Measurements from ENCODE around the gene PLEKHN1. TPM values are rescaled to one million over a fixed set of nuclear protein-coding genes. Genes with fewer than 3 reads are reported as not detected.
A peak's percentile ranks its signal among the peaks of the same experiment; 100 is the strongest.
"Not testable (repeated sequence)": the region's sequence is repeated elsewhere in the genome, so short reads cannot be mapped to it uniquely, and the experiment has no call there.

Gene PLEKHN1
- total RNA-seq, 1 experiment from 2014 or later, result 0.60 TPM

- no peak for DNase-seq (ENCODE audit: low read depth)
Observed at GRCh38 chr1:942411-942821, 23.9 kb upstream of the PLEKHN1 start.

DNA sequence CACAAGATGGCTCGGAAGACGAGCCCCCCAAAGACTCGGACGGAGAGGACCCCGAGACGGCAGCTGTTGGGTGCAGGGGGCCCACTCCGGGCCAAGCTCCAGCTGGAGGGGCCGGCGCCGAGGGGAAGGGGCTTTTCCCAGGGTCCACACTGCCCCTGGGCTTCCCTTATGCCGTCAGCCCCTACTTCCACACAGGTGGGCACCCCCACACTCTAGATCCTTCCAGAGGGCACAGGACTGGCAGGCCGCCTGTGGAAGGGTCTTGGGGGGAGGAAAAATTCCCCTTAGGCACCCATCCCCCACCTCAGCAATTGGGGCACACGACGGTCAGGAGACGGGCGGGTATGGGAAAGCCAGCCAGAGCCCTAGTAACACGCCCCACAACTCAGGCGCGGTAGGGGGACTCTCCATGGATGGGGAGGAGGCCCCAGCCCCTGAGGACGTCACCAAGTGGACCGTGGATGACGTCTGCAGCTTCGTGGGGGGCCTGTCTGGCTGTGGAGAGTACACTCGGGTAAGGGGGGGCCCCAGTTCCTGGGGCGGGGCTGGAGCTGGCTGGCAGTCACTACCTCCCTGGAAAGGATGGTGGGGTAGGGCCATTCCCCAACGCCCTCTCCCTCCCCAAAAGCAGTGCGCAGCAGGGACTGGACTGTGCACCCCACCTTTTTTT is 23.3 kb upstream of the PLEKHN1 start:
- no peak for DNase-seq (ENCODE audit: low read depth)

GRCh38 chr1:943545-944340 is 22.5 kb upstream of the PLEKHN1 start:
- no peak for DNase-seq (ENCODE audit: low read depth)

- DNase-seq (ENCODE audit: low read depth), result no peak
Observed at GRCh38 chr1:944341-945325, 21.6 kb upstream of the PLEKHN1 start.

- DNase-seq (ENCODE audit: low read depth), result no peak
Observed at GRCh38 chr1:945688-946556, 20.4 kb upstream of the PLEKHN1 start.

DNA sequence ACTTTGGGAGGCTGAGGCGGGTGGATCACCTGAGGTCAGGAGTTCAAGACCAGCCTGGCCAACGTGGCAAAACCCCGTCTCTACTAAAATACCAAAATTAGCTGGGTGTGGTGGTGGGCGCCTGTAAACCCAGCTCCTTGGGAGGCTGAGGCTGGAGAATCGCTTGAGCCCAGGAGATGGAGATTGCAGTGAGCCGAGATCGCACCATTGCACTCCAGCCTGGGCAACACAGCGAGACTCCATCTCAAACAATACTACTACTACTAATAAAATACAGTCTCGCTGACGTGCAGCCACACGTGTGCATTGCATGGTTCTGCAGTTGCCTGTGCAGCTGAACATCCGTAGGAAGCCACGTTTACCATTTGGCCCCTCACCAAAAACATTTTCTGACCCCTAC is 19.5 kb upstream of the PLEKHN1 start:
- DNase-seq (ENCODE audit: low read depth), result not testable (repeated sequence)

- no peak for DNase-seq (ENCODE audit: low read depth)
Observed at GRCh38 chr1:947958-948357, 18.3 kb upstream of the PLEKHN1 start.

- DNase-seq (ENCODE audit: low read depth), result no peak
Observed at GRCh38 chr1:950268-950667, 16.0 kb upstream of the PLEKHN1 start.

- no peak for DNase-seq (ENCODE audit: low read depth)
Observed at GRCh38 chr1:950881-951280, 15.4 kb upstream of the PLEKHN1 start.

- peak; percentile 34 for DNase-seq (ENCODE audit: low read depth)
Observed at GRCh38 chr1:951364-951763, 14.9 kb upstream of the PLEKHN1 start.

DNA sequence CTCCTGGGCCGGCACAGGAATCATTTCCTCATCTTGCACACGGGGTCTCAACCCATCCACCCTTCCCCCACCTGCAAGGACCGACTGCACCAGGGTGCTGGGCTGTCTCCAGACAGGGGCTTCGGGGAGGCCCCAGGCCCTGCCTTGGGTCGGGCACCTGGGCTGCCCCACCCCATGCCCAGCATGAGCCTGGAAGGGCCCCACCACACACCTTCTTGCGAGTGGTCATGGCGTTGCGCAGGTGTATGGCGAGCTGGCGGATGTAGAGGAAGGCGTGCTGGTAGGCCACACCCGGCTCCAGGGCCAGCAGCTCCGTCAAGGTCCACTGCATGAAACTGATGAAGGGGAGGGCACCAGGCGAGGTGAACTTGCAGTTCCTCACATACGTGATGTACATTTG is 14.1 kb upstream of the PLEKHN1 start:
- DNase-seq (ENCODE audit: low read depth), result no peak

GRCh38 chr1:952603-953002 is 13.7 kb upstream of the PLEKHN1 start:
- no peak for DNase-seq (ENCODE audit: low read depth)

GRCh38 chr1:953524-954320 is 12.6 kb upstream of the PLEKHN1 start:
- DNase-seq (ENCODE audit: low read depth), result no peak

DNA sequence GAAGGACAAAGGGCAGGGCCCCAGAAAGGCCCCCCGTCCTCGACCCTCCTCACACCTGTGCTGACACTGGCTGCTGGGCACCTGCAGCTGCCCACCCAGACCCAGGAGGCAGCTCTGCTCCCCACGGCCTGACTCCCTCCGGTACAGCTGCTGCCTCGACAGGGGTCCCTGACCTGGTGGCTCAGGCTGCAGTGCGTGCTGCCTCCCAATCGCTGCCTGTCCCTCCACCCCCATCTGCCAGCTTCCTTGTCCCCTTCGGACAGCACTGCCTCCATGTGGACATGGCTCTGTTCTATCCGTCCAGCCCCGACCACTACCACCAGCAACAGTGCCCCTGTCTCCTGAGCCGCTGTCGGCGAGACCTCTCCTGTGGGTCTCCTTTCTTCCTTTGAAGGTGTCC is 11.4 kb upstream of the PLEKHN1 start:
- no peak for DNase-seq (ENCODE audit: low read depth)

GRCh38 chr1:955474-955873 is 10.8 kb upstream of the PLEKHN1 start:
- no peak for DNase-seq (ENCODE audit: low read depth)

- no peak for DNase-seq (ENCODE audit: low read depth)
Observed at GRCh38 chr1:956636-957035, 9.6 kb upstream of the PLEKHN1 start.

- peak; percentile 84 for DNase-seq (ENCODE audit: low read depth)
Observed at GRCh38 chr1:958823-959730, 7.2 kb upstream of the PLEKHN1 start, which contains the start of gene NOC2L. Gene NOC2L, minus strand, starts transcription at chr1:959256. Its CDS starts 16 bp downstream, at chr1:959240.

DNA sequence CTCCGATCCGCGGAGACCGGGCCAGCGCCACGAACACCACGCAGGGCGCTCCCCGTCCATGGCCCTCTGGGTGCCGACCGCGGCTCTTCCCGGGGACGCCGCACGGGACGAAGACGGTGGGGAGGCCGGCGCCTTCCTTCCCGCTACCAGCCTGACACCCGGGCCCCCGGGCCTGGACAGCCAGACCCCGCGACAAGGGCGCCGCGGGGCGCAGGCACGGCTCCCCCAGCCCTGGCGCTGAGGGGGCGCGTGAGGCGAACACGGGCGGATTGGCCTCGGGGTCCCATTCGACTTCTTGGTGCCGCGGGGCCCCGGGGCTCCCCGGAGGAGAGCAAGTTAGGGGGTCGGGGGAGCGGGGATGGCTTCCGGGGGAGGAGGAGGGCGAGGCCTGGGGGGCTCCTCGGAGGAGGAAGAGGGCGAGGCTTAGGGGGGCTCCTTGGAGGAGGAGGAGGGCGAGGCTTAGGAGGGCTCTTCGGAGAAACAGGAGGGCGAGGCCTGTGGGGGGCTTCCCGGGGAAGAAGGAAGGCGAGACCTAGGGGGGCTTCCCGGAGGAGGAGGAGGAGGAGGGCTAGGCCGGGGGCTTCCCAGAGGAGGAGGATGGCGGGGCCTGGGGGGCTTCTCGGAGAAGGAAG is 6.4 kb upstream of the PLEKHN1 start:
- no peak for DNase-seq (ENCODE audit: low read depth)

All from RPMI7951 (cell line).